AG04450 (cell line): ENCODE data around the gene ITIH5. TPM values are rescaled to one million over a fixed set of nuclear protein-coding genes. Genes with fewer than 3 reads are reported as not detected.

Experiments
- CTCF ChIA-PET: fragments of 300-600, 350-600 bp; formaldehyde crosslinking; extraction: SDS; loops from one replicate; lab custom pipeline; 2022; ENCODE audit warnings: antibody characterized with exemption, inconsistent platforms; lab: Charles Lee
- POLR2A ChIA-PET: fragments of 350-600 bp; formaldehyde crosslinking; extraction: SDS; loops from one replicate; lab custom pipeline; 2021; ENCODE audit warnings: antibody characterized with exemption, inconsistent platforms; lab: Yijun Ruan, JAX
- DNase-seq: peaks from one replicate; pipeline ENCODE4 v3.0.0-alpha.2; 2011; ENCODE audit warnings: low read depth, low spot score
- H3K27ac ChIP-seq: one replicate; pipeline ENCODE4 v1.5.1; 2012; ENCODE audit warnings: low read depth, low read length, control low read depth
- H3K27me3 ChIP-seq: one replicate; pipeline ENCODE4 v1.6.0; 2012; ENCODE audit warnings: low read length; ENCODE audit not compliant: control insufficient read depth, insufficient read depth
- H3K4me3 ChIP-seq: 2 replicates; pipeline ENCODE4 v1.5.1; 2011; ENCODE audit warnings: mild to moderate bottlenecking, low read depth, low read length, control low read depth
- H3K9me3 ChIP-seq: 2 replicates; pipeline ENCODE4 v1.5.1; 2012; ENCODE audit warnings: low read length; ENCODE audit not compliant: control insufficient read depth, insufficient read depth
- CTCF ChIP-seq: IDR thresholded peaks from 2 replicates; pipeline ENCODE4 v1.5.1; 2011; ENCODE audit warnings: low read depth, low read length, control low read depth, inconsistent platforms
- polyA plus RNA-seq: library from polyadenylated mRNA; depleted of rRNA; stranded (reverse); fragments of >200 nt; gene quantifications from 2 replicates; pipeline ENCODE4 v1.2.3, GENCODE V29; 2011

ITIH5 gene
- polyA plus RNA-seq, 1 experiment = 0.11 TPM

- TF ChIP-seq CTCF = no peak
- no peak overlapping the region for H3K4me3 ChIP-seq
- ChIA-PET CTCF (interaction anchor here (0.6 kb wide), 1 partner anchor 1216 kb away, joined by 3 read pairs; no protein-coding TSS in a partner anchor), POLR2A (no interaction called here)
- no peaks in the 10 kb centered on the region for H3K27me3 ChIP-seq
- H3K9me3 ChIP-seq = peaks cover 8% of the 10 kb centered on the region
- DNase-seq = no peak
- no peak overlapping the region for H3K27ac ChIP-seq
Observed at GRCh38 chr10:7635408-7636125, 31.2 kb downstream of the ITIH5 start.

GRCh38 chr10:7634142-7634894, 32.4 kb downstream of the ITIH5 start:
- DNase-seq = no peak
- POLR2A ChIA-PET = no interaction called here

GRCh38 chr10:7626283-7626682, 40.5 kb downstream of the ITIH5 start:
- no peak for DNase-seq
- H3K27ac ChIP-seq = no peak overlapping the region
- CTCF ChIA-PET = no interaction called here

More at GRCh38 chr10:7634142-7634894, 32.4 kb downstream of the ITIH5 start:
- no peak overlapping the region for H3K27ac ChIP-seq
- no peaks in the 10 kb centered on the region for H3K27me3 ChIP-seq
- no peak overlapping the region for H3K4me3 ChIP-seq
- TF ChIP-seq CTCF = no peak
- CTCF ChIA-PET = interaction anchor here (0.7 to 1.6 kb wide), 2 partner anchors 10 to 18 kb away, joined by 5 to 6 read pairs; no protein-coding TSS in a partner anchor
- peaks cover 10% of the 10 kb centered on the region for H3K9me3 ChIP-seq

GRCh38 chr10:7625836-7626235, 40.9 kb downstream of the ITIH5 start:
- peaks cover 22% of the 10 kb centered on the region for H3K9me3 ChIP-seq
- ChIA-PET CTCF (no interaction called here), POLR2A (no interaction called here)
- H3K4me3 ChIP-seq = no peak overlapping the region
- H3K27ac ChIP-seq = no peak overlapping the region
- no peaks in the 10 kb centered on the region for H3K27me3 ChIP-seq
- DNase-seq = no peak
- no peak for TF ChIP-seq CTCF

More at GRCh38 chr10:7626283-7626682, 40.5 kb downstream of the ITIH5 start:
- H3K27me3 ChIP-seq = no peaks in the 10 kb centered on the region
- POLR2A ChIA-PET = no interaction called here
- H3K4me3 ChIP-seq = no peak overlapping the region
- TF ChIP-seq CTCF = no peak
- H3K9me3 ChIP-seq = peaks cover 25% of the 10 kb centered on the region

- ChIA-PET POLR2A (no interaction called here), CTCF (no interaction called here)
- no peak for DNase-seq
- Histone ChIP-seq H3K27ac (no peak overlapping the region), H3K9me3 (peaks cover 22% of the 10 kb centered on the region), H3K27me3 (no peaks in the 10 kb centered on the region), H3K4me3 (no peak overlapping the region)
- no peak for TF ChIP-seq CTCF
Observed at GRCh38 chr10:7625009-7625408, 41.8 kb downstream of the ITIH5 start.
